ENCODE measurements around the gene GRAP.

Gene GRAP

GRCh38 chr17:18977021-18977420, 69.7 kb downstream of the GRAP start:
- POLR2A ChIA-PET, result no interaction called here

DNA sequence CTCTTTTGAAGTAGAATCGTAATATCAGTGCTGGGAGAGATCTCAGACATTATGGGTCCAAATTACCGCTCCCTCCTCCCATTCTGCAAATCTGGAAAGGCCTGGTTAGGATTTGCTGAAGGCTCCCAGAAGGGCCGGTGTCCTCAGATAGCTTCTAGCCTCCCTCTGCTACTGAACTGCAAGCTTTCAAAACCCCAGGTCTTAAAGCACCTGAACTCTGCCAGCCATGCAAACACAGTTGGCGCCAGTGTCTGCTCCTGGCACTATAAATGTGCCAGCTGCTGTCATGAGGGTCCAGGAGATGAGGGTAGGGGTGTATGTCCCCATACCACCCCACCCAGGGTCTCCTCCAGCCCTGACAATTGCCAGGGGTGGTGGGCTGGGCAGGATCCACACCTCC, 70.6 kb downstream of the GRAP start:
- ChIA-PET POLR2A (interaction anchor here (0.9 kb wide), 1 partner anchor 28 kb away, joined by 3 read pairs; the partner anchor contains the start of gene FAM83G), CTCF (interaction anchor here (0.6 to 2.5 kb wide), 3 partner anchors 15 to 1990 kb away, joined by 3 to 10 read pairs (median 5); no protein-coding TSS in a partner anchor)
- Histone ChIP-seq H3K4me3 (ENCODE audit: low read depth, low read length) (no peak overlapping the region), H3K9me3 (ENCODE audit: control insufficient read depth, insufficient read depth, low read depth, low read length) (no peaks in the 10 kb centered on the region), H3K27ac (ENCODE audit: extremely low read depth, low read depth, low read length) (no peak overlapping the region), H3K36me3 (ENCODE audit: control insufficient read depth in 2 of 2, insufficient read depth in 1 of 2, low read length in 2 of 2) (peaks cover 0 to 73% of the 10 kb centered on the region in 2 experiments; a peak in 2 of 3 replicates), H3K4me1 (ENCODE audit: control insufficient read depth, insufficient read depth, low read length) (no peaks in the 10 kb centered on the region)
- no peak for TF ChIP-seq ZSCAN30 (tag by site-specific recombination; IDR thresholded peaks at IDR 0.05)
- no peak for TF ChIP-seq ZNF335 (tag by site-specific recombination; conservative IDR thresholded peaks at IDR 0.05)
- no peak for TF ChIP-seq ZFP3 (tag by site-specific recombination; IDR thresholded peaks at IDR 0.05; ENCODE audit: low read depth)
- TF ChIP-seq ZNF24 (tag by site-specific recombination; IDR thresholded peaks at IDR 0.05), result no peak
- TF ChIP-seq ZNF155 (tag by site-specific recombination; IDR thresholded peaks at IDR 0.05), result no peak
- no peak for TF ChIP-seq ZNF596 (tag by site-specific recombination; IDR thresholded peaks at IDR 0.05)
- TF ChIP-seq, protein P1, sequence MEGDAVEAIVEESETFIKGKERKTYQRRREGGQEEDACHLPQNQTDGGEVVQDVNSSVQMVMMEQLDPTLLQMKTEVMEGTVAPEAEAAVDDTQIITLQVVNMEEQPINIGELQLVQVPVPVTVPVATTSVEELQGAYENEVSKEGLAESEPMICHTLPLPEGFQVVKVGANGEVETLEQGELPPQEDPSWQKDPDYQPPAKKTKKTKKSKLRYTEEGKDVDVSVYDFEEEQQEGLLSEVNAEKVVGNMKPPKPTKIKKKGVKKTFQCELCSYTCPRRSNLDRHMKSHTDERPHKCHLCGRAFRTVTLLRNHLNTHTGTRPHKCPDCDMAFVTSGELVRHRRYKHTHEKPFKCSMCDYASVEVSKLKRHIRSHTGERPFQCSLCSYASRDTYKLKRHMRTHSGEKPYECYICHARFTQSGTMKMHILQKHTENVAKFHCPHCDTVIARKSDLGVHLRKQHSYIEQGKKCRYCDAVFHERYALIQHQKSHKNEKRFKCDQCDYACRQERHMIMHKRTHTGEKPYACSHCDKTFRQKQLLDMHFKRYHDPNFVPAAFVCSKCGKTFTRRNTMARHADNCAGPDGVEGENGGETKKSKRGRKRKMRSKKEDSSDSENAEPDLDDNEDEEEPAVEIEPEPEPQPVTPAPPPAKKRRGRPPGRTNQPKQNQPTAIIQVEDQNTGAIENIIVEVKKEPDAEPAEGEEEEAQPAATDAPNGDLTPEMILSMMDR (tag by site-specific recombination; IDR thresholded peaks at IDR 0.05), result no peak
- no peak for TF ChIP-seq ZSCAN23 (tag by site-specific recombination; IDR thresholded peaks at IDR 0.05)
- TF ChIP-seq, protein P2, sequence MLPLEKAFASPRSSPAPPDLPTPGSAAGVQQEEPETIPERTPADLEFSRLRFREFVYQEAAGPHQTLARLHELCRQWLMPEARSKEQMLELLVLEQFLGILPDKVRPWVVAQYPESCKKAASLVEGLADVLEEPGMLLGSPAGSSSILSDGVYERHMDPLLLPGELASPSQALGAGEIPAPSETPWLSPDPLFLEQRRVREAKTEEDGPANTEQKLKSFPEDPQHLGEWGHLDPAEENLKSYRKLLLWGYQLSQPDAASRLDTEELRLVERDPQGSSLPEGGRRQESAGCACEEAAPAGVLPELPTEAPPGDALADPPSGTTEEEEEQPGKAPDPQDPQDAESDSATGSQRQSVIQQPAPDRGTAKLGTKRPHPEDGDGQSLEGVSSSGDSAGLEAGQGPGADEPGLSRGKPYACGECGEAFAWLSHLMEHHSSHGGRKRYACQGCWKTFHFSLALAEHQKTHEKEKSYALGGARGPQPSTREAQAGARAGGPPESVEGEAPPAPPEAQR (tag by site-specific recombination; IDR thresholded peaks at IDR 0.05), result no peak
- TF ChIP-seq OSR2 (tag by site-specific recombination; IDR thresholded peaks at IDR 0.05), result no peak
- no peak for TF ChIP-seq ZBTB7A (tag by site-specific recombination; IDR thresholded peaks at IDR 0.05; ENCODE audit: low read depth)
- TF ChIP-seq KLF1 (tag by site-specific recombination; IDR thresholded peaks at IDR 0.05), result no peak
- TF ChIP-seq ZNF791 (tag by site-specific recombination; IDR thresholded peaks at IDR 0.05), result no peak
- TF ChIP-seq ZNF416 (tag by site-specific recombination; IDR thresholded peaks at IDR 0.05), result no peak
- TF ChIP-seq INSM2 (tag by site-specific recombination; IDR thresholded peaks at IDR 0.05), result no peak
- no peak for TF ChIP-seq ZNF843 (tag by site-specific recombination; IDR thresholded peaks at IDR 0.05)
- no peak for TF ChIP-seq KLF16 (tag by site-specific recombination; IDR thresholded peaks at IDR 0.05)
- TF ChIP-seq BCL11B (tag by site-specific recombination; IDR thresholded peaks at IDR 0.05; ENCODE audit: low read depth), result no peak
- TF ChIP-seq TSHZ1 (tag by site-specific recombination; IDR thresholded peaks at IDR 0.05; ENCODE audit: borderline replicate concordance), result no peak
- no peak for TF ChIP-seq ZNF324 (tag by site-specific recombination; IDR thresholded peaks at IDR 0.05)

More at GRCh38 chr17:18977021-18977420, 69.7 kb downstream of the GRAP start:
- no peak overlapping the region for H3K27ac ChIP-seq (ENCODE audit: extremely low read depth, low read depth, low read length)
- no peaks in the 10 kb centered on the region for H3K9me3 ChIP-seq (ENCODE audit: control insufficient read depth, insufficient read depth, low read depth, low read length)
- H3K4me1 ChIP-seq (ENCODE audit: control insufficient read depth, insufficient read depth, low read length), result peaks cover 6% of the 10 kb centered on the region
- H3K4me3 ChIP-seq (ENCODE audit: low read depth, low read length), result no peak overlapping the region
- peaks cover 0 to 65% of the 10 kb centered on the region in 2 experiments; a peak in 2 of 3 replicates for H3K36me3 ChIP-seq (ENCODE audit: control insufficient read depth in 2 of 2, insufficient read depth in 1 of 2, low read length in 2 of 2)
- no peak for TF ChIP-seq ZNF23 (tag by site-specific recombination; IDR thresholded peaks at IDR 0.05; ENCODE audit: borderline replicate concordance)
- no peak for TF ChIP-seq WT1 (tag by site-specific recombination; IDR thresholded peaks at IDR 0.05)
- TF ChIP-seq ZNF596 (tag by site-specific recombination; IDR thresholded peaks at IDR 0.05), result no peak
- TF ChIP-seq HOXC10 (CRISPR knock-in tag; IDR thresholded peaks at IDR 0.05), result no peak
- no peak for TF ChIP-seq ZNF239 (tag by site-specific recombination; IDR thresholded peaks at IDR 0.05)
- CTCF ChIA-PET, result interaction anchor here (3.9 kb wide), 1 partner anchor 16 kb away, joined by 15 read pairs; no protein-coding TSS in a partner anchor

Data from HEK293 (cell line).